SIG-M5 (cell line): ENCODE data around the gene RRP15.

Source experiments
- DNase-seq: peaks from one replicate; lab custom pipeline; 2025; lab: John Stamatoyannopoulos, UW

The RRP15 gene, protein sequence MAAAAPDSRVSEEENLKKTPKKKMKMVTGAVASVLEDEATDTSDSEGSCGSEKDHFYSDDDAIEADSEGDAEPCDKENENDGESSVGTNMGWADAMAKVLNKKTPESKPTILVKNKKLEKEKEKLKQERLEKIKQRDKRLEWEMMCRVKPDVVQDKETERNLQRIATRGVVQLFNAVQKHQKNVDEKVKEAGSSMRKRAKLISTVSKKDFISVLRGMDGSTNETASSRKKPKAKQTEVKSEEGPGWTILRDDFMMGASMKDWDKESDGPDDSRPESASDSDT

DNA sequence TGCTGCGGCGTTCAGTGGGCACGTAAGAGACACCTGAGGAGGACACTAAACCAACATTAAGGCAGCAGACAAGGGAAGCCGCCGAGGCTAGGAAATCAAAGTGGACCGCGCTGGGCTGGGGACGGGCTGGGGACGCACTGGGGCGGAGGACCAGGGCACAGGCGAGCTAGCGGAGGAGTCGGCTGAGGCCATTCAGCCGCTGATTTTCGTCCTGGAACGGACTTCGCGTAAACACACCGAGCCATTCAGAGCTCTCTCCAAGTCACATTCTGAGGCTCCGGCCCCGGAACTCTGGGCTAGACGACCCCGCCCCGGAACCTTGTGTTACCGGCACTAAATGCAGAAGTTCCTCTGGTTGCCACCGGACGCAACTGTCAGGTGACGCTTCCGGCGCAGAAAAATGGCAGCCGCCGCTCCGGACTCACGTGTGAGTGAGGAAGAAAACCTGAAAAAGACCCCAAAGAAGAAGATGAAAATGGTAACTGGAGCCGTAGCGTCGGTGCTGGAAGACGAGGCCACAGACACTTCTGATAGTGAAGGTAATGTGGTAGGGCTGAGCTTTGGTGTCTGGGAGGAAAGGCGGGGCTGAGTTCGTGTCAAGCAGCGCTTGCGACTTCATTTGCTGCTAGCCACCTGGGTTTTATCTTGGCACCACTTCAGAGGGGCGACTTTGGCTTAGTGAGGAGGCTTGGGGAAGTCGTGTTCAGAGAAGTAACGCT is at the start of gene RRP15:
Gene RRP15, plus strand, starts transcription at position 377 of the 719 bp plus-strand sequence. Its CDS starts 24 bp downstream, at position 401.
- DNase-seq, result peak; percentile 69

DNA sequence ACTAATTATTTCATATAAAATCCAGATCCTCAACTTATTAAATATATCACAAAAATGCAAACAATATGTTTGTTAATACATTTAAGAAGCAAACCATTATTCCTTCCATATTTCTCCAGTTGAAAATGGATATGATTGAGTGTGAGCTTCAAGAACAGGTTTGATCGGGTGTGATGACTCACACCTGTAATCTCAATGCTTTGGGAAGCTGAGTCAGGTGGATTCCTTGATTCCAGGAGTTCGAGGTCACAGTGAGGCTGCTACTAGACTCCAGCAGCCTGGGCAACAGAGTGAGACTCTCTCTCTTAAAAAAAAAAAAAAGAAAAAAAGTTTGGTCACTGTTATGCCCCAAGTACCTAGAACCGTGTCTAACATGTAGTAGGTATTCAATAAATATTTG is 42.9 kb upstream of the RRP15 start:
- no peak for DNase-seq

DNA sequence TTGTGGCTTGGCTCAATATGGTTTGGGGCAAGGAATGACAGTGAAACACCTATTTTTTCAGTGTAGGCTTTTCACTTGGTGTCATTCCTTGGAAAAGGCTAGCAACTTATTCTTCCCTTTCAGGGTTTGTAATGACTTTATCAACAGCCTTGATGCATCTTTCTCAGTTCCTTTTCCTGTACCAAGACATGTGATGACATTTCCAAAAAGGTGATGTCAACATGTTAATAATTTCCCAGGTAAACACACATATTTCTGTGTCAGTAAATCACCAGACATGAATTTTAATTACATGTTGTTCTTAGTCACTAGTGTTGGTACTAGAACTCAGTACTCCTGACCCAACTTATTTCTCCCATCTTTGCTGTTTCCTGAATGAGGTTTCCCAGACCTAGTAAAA is 37.8 kb upstream of the RRP15 start:
- no peak for DNase-seq

DNA sequence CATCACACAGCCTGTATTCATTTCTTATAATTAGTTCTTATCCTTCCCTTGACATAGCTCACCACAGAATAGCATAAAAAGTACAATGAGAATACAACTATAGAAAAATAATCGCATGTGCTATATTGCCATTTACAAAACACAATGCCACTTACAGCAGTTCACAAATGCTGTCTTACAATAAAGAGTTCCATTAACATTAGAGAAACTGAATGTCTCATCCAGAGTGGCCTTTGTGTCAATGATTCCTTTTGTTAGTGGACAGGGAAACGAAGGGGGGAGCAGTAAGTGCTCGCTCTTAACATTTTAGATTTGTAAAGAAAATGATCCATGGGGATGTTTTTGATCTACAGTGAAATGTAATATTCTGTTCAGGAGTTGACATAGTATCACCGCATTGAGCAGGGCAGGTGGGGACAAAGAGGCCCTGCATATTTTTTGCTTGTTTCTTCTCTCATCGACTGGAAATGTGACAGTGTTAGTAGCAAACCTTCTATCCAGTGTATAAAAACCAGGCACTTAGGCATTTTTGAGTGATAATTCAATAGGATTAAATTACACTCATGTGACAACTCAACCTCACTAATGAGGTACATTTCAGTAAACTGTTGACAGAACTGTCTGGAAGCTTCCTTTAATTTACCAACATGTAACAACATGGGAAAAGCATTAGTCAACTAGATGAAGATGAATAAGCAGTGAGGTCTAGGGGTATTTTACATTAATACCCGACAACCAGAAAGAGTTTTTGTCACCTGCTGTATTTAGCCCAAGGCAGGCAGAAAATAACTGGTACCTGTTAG is 35.6 kb upstream of the RRP15 start:
- no peak for DNase-seq

DNA sequence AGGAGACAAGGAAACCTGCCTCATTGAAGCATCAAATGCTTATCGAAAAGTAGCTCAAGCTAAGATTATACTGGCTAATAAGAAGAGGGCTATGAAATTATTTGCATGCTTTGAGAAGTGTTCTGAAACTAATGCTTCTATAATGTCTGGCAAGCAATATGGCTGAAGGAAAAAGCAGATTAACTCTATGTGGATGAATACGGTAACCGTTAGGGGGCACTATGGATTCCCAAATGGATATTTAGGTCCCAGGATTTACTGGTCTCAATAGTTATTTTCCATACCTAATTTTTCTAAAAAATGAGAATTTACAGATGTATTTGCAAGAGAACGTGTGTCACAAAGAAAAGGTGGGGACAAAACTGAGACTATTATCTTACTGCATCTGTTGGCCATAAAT is 34.6 kb upstream of the RRP15 start:
- no peak for DNase-seq

DNA sequence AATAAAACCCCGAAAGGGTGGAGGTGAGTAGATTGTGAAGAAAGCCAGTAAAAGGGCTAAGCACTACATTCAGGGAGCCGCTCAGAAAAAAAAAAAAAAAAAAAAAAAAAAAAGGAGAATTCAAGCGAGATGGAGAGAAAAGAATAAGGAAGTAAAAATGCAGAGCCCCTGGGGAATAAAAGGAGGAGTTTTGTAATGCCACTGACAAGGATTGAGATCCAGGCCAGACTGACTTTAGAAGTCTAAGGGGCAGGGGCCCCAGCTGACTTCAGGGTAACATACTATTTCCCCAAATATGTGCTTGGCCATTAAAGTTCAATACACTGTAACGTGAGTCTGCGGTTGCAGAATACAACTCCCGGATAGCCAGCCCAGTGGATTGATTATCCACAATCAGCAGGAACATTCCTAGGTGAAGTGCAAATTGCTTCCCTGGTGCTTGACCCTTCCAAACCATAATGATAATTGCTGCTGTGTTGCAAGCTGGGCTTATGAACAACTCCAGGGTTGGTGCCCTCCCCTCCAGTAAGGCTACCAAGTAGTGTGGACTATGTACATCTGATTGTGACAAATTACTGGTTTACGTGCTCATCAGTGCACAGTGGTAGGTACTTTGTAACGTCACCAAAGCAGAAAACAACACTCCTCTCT is 30.7 kb upstream of the RRP15 start:
- DNase-seq, result no peak

DNA sequence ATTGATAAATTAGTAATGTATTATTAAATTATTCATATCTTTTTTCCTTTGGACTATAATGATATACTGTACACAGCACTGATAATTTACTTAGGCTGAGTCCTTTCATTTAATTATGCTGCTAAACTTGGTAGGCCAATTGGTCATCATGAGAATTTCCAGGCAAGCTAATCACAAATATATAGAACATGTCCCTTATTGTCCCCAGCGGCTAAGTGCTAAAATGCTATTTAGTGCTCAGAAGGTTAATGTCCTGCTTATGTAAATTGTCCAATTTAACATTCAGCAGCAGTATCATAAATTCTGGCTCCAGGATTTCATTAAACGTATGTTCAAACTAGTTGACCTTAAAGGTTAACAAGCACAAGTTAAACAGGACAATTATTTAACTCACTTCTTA is 30.0 kb upstream of the RRP15 start:
- no peak for DNase-seq

DNA sequence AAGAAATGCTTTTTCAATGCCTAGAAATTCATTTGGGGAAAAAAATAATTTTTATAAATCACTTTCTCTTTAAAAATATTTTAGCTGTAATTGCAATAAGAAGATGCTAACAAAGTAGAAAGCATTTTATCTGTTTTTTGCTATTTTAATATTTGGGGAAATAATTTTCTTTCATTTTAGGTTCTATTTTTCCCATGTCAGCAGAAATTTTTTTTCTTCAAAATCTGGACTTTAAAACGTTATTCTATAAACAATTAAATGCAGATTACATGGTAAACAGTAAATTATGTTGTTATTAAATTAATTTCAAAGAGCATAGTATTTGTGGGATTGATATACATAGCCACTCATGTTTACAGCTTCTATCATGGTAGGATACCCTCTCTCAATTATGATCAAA is 27.7 kb upstream of the RRP15 start:
- no peak for DNase-seq

DNA sequence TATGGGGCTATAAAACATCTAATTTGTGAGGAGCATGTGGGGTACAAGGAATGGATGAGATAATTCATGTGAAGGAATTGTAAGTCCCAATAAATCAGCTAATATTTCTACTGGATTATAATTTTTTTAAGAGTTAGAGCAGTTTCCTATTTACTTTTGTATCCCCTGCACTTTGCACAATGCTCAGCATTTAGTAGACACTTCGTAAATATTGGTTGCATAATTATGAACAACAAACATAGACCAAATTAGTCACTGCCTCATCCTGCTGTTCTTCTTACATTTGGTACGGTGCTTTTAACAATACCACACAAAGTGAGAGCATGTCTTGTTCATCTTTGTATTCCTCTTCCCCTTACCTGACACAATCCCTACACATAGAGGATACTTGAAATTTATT is 27.1 kb upstream of the RRP15 start:
- no peak for DNase-seq

DNA sequence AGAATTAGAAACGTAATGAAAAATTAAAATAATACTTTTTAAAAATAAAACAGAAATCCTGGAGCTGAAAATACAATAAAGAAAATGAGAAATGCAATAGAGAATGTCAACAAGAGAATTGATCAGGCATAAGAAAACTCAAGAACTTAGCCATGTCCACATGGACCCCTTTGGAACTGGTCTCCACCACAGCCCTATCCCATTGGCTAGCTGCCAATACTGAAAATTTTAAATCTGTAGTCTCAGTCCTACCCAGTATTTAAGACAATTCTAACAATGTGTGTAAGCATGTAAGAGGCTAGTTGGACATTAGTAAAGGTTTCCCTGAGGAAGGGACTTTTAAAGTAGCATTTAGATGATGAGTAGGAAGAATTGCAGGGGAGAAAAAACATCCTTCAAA is 25.8 kb upstream of the RRP15 start:
- no peak for DNase-seq

DNA sequence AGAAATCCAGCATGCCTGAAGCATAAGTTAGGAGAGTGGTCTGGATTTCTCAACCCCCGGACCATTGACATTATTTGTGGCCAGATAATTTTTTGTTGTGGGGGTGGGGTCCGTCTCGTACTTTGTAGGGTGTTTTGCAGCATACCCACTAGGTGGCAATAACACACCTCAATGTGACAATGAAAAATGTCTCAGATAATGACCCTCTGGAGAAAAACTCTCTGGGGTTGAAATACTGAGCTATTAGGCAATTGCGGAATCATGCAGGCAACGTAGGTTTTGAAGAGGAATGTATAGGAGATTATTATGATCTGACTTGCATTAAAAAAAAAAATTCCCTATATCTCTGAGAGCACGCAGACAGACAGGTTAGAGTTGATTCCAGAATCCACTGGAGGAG is 25.3 kb upstream of the RRP15 start:
- DNase-seq, result no peak

DNA sequence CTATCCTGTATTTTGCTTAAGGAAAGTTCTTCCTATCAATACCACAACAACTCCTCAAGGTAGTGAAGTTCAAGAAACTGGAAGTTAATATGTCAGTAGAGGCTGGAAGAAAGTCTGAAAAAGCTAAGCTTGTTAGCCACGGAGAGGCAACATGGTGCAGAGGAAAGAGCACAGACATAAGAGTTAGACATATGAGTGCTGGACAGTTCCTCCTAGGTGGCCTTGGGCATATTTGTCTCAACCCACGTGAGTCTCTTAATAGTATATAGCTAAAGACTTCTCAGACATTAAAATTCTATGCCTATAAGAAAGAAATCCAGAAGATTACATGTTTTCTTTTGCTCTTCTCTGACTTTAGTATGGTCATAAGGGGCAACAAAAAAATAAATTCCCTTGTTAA is 22.8 kb upstream of the RRP15 start:
- DNase-seq, result no peak

DNA sequence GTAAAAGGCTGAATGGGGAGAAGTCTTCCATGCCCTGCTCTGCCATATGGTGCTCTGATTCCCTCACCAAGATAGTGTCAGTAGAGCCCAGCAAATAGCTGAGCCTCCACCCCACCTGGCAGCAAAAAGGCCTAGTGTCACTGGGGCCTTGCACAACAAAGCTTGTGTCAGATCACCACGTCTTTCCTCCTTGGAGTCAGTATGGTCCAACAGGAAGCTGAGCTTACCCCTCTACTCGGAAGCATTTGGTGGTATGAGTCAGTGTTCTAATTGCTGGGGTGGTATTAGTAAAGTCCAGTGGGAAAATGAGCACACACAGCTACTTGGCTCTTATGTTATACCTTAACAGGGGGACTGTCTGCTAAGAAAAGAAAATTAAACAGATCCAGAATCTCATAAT is 18.7 kb upstream of the RRP15 start:
- DNase-seq, result no peak

DNA sequence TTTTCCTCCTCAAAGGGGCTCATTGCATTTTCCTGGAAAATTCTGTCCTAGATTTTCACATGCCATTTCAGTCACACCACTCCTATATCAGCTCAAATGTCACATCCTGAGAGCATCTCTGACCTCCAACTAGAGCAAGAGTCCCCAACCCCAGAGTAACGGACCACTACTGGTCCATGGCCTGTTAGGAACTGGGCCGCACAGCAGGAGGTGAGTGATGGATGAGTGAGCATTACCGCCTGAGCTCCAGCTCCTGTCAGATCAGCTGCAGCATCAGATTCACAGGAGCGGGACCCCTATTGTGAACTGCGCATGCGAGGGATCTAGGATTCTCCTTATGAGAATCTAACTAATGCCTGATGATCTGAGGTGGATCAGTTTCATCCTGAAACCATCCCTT is 12.7 kb upstream of the RRP15 start:
- DNase-seq, result no peak

DNA sequence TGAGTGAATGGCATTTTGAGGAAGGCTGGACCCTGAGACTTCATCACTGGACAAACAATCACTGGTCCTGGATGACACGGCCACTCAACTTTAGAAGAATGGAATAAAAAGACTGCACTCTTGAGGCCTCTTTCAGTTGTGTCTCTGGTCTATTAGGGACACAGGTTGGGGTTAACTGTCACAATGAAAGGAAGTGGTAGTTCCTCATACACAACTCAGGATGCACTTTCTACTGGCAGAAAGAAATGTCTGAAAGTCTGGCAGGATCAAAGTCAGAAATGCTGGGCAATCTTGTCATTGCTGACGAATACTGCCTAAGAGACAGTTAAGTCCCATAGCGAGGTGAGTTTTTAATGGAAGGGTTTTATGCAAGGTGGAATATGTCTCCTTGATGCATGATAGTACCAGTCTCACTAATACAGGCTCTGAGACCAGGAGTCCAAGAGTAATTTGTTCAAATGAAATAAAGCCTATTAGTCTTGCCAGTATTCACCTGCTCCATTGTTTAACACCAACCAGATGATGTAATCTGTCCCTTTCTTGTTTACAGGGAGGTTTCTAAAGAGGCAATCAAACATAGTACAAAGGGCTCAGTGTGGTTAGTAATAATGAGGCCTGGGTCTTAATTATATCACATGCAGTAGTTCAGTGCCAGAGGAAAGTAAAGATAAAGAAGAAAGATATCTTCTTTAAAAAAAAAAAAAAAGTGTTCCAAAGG is 11.2 kb upstream of the RRP15 start:
- DNase-seq, result no peak

DNA sequence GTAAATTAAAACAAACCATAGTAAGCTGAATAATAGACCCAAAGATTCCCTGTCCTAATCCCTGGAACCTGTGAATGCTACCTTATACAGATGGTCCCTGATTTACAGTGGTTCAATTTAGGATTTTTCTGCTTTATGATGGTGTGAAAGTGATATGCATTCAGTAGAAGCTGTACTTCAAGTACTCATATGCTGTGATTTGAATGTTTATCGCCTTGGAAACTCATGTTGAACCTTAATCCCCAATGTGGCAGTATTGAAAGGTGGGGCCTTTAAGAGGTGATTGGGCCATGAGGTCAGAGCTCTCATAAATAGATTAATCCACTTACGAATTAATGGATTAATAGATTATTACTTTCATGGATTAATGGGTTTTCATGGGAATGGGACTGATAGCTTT is 10.6 kb upstream of the RRP15 start:
- no peak for DNase-seq

DNA sequence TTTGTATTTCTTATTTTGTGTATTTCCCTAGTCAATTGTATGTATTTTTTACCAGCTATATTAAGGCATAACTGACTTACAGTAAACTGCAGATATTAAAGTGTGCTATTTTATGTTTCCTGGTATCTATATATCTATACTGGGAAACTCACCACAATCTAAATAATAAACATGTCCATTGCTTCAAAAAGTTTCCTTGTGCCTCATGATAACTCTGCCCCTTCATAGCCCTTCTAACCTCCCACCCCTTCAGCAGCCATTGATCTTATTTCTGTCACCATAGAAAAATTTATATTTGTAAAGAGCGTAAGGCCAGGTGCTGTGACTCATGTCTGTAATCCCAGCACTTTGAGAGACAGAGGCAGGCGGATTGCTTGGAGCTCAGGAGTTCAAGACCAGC is 9.3 kb upstream of the RRP15 start:
- no peak for DNase-seq

DNA sequence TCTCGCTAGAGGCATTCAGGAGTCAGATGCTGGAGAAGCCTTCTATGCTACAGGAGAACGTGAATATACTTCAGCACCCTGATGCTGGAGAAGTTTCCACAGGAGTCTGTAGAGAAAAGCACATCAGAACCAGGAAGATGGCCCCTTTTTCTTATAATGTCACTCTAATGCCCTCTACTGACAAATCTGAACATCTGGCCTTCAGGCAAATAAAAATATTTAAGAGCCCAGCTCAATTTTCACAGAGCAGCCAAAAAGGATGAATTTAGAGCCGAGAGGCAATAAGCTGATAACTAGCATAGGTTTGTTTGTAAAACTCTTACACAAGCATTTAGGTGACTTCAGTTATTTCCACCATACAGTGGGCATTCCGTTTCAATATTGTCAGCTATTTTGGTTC is 3.8 kb upstream of the RRP15 start:
- no peak for DNase-seq

DNA sequence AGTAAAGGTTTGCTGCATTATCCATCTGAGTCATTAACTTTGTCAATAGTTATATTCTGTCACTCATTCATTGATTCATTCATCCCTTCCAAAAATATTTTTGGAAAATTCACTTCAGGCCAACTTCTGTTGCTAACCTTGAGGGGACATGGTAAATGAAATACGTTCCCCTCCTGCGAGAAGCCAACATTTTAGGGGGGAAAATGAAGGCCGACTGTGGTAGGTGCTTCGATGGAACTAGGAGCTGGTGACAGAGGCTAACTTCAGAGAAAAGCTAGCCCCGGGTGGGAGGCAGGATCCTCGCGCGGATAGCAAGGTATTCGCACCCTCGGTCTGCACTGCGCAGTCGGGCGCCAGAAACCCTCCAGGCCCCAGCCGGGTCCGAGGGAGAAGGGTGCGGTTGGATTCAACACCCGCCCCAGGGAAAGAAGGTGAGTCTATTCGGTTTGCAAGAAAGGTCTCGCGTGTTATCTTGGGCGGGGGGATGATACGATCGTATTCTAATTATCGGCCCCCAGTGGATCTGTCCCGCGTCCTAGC is 646 bp upstream of the RRP15 start:
- no peak for DNase-seq

DNA sequence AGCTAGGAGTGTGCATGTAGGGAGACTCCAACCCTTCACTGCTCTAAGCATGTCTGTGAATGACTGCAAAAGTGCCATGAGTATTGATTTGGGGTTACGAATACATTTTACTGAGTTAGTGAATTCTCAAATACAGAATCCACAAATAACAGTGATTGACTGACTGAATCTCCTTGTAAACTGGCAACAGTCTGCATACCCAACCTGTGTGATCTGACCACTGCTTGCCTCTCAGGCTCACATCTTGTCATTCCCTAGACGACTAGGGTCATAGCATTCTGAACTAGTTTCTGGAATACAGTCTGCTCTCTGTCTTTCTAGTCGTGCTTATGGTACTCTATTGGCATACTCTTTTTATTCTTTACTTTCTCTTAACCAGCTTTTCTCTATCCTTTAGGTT is 7.4 kb downstream of the RRP15 start:
- no peak for DNase-seq

DNA sequence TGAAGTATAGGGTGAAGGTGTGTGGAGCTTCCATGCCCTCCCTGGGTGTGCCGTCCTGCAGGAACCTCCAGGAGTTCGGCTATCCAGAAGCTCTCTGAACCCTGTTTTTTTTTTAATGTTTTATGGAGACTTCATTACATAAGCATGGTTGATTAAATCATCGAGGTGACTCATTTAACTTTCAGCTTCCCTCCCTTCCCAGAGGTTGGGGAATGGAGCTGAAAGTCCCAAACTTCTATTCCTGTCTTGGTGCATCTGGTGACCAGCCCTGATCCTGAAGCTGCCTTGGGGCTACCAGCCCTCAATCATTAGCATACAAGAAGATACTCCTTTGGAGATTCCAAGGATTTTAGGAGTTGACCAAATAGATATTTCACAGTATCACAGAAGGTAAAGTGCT is 9.5 kb downstream of the RRP15 start:
- no peak for DNase-seq

DNA sequence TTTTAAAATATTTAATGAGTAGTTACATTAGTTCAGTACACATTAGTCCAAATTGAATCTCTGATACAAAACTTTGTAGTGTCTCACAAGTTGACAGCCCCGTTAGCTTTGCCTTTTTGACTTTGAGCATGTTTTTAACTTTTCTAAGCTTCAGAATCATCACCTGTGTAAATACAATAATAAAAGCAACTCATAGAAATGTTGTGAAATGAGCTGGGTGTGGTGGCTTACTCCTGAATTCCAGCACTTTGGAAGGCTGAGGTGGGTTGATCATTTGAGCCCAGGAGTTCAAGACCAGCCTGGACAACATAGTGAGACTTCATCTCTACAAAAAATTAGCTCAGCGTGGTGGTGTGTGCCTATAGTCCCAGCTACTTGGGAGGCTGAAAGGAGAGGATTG is 11.1 kb downstream of the RRP15 start:
- DNase-seq, result no peak
